Loucy (cell line): ENCODE results near the gene SELENOF.

Experiments used
- EZH2phosphoT487 ChIP-seq: fragments of 200-600 bp; IDR thresholded peaks from 2 replicates; pipeline ENCODE4 v1.6.1; 2018; ENCODE audit warnings: antibody characterized with exemption, mild to moderate bottlenecking, moderate library complexity, borderline replicate concordance
- TF ChIP-seq, protein P1 (sequence below): fragments of 200-600 bp; sonication (generic); conservative IDR thresholded peaks from 2 replicates; pipeline ENCODE4 v1.5.1; 2014; ENCODE audit warnings: mild to moderate bottlenecking, antibody characterized with exemption, low read length

DNA sequence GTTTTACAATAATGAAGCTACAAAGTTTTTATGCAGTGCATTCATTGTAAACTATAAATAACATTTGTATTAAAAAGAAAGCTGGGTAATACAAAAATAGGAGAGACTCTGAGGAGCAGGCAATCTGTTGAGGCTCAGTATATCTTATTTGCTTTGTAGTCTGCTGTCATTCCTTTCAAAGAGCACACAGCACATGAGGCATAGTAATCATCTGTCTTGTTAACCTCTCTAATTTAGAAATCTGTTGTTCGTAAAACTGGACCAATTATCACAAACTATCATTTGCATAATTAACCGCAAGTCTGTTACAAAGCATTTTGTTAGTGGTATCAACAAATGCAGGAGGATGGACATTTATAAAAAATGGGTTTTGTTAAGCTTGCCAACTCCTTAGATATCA lies 51.0 kb downstream of the SELENOF start:
- TF ChIP-seq, protein P1, sequence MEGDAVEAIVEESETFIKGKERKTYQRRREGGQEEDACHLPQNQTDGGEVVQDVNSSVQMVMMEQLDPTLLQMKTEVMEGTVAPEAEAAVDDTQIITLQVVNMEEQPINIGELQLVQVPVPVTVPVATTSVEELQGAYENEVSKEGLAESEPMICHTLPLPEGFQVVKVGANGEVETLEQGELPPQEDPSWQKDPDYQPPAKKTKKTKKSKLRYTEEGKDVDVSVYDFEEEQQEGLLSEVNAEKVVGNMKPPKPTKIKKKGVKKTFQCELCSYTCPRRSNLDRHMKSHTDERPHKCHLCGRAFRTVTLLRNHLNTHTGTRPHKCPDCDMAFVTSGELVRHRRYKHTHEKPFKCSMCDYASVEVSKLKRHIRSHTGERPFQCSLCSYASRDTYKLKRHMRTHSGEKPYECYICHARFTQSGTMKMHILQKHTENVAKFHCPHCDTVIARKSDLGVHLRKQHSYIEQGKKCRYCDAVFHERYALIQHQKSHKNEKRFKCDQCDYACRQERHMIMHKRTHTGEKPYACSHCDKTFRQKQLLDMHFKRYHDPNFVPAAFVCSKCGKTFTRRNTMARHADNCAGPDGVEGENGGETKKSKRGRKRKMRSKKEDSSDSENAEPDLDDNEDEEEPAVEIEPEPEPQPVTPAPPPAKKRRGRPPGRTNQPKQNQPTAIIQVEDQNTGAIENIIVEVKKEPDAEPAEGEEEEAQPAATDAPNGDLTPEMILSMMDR, result no peak
- TF ChIP-seq EZH2phosphoT487, result no peak
